Mammary epithelial cell (primary cell): Measurements from ENCODE around the gene UBR4.

ENCODE experiments used
- CTCF ChIP-seq, 2 donors: IDR thresholded peaks in 1 of 2; conservative IDR thresholded peaks in 1 of 2; 2 replicates each; pipeline ENCODE4 v1.5.1; 2011 to 2012; ENCODE audit warnings: inconsistent platforms in 2 of 2, low read length in 2 of 2, mild to moderate bottlenecking in 2 of 2, control low read depth in 1 of 2, low read depth in 1 of 2; ENCODE audit not compliant: insufficient read depth in 1 of 2; ENCODE audit errors: extremely low read depth in 1 of 2
- EZH2 ChIP-seq: IDR thresholded peaks from 2 replicates; pipeline ENCODE4 v1.6.1; 2012; ENCODE audit warnings: low read length, inconsistent platforms, borderline replicate concordance

- TF ChIP-seq CTCF (conservative IDR thresholded peaks at IDR 0.05 in 1 of 2, IDR thresholded peaks at IDR 0.05 in 1 of 2; ENCODE audit: extremely low read depth in 1 of 2, insufficient read depth in 1 of 2, low read depth in 1 of 2, low read length in 2 of 2) (no peak), EZH2 (no peak)
Measured at GRCh38 chr1:19044975-19045831, 164.9 kb downstream of the UBR4 start.
